GM19240 (cell line): ENCODE measurements around the gene GABBR2.

Experiments
- DNase-seq: peaks from one replicate; pipeline ENCODE4 v3.0.0; 2011; ENCODE audit warnings: low spot score; ENCODE audit not compliant: insufficient read length

The GABBR2 gene

DNA sequence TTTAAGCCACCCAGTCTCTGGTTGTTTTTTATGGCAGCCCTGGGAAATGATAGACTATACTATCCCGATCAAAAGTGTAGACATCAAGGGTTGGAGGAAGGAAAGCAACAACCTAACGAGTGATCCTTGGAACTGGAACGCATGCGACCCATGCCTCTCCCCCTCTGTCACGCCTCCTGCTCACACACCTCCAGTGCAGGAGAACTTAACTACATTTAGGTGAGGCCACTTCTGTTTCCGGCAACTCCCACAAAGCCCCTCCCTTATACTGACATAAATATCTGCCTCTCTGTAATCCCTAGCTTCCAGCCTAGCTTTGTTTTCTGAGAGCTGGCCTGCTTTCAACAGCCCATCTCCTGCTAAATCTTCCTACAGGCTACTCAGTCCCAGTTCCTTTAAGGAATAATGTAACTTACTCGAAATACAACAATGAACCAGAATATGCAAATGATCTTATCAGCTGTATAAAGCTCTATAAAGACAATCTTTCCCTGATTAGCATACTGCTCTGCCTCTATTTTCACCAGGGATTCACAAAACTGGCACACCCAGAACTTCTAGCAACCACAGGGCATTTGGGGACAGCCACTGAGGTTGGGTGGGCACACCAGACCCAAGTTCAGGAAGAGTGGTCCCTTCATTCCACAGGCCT, 73.9 kb downstream of the GABBR2 start:
- DNase-seq, result no peak

DNA sequence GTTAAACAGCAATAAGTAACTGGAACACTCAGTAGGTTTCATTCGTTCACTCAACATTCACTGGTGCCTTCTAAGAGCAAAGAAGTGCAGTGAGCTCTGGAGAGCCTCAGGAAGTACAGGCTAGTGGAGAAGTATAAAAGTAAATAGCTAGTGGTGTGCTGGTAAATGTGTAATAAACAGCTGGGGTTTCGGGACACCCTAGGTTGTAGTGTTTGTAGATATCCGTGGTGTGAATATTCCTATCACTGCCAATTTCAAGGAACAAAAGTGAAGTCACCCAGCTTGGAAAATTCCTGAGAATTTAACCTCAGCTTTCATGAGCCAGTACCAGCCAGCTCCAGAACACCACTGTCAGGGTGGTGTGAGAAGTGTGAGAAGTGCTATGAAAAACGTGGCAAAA, 75.9 kb downstream of the GABBR2 start:
- DNase-seq, result no peak

DNA sequence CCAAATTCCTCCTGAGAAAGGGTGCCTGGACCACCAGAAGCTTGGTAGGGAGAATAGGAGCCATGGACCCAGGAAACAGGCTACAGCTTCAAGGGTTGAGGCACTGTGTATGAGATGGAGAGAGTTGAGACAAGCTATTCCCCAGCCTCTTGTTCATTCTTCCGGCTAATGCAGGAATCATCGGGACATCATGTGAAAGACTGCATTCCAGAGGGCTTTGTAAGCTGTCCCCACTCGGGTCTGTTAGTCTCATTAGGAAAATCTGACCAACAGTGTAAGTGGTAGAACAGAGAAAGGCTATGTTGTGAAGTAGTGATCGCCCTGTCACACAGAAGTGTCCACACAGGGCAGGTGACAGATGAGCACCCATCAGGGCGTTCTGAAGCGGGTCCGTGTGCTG, 81.4 kb downstream of the GABBR2 start:
- DNase-seq, result no peak

DNA sequence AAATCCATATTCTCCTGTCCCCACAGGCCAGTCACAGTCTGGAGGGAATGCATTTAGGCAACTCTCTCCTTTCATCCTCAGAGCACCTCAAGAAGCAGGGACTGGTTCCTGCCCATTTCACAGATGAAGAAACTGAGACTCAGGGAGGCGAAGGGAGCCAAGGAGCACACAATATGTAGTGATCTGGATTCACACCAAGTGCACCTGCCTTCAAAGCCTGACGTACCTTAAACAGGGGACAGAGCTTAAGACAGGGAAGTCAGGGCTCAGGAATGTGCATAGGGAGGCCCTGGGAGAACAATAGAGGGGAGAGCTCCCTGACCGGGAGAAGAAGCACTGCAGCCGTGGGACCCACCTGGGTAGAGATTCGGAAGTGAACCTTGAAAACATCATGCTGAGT, 83.0 kb downstream of the GABBR2 start:
- no peak for DNase-seq

GRCh38 chr9:98619788-98620187, 88.9 kb downstream of the GABBR2 start:
- DNase-seq, result no peak

DNA sequence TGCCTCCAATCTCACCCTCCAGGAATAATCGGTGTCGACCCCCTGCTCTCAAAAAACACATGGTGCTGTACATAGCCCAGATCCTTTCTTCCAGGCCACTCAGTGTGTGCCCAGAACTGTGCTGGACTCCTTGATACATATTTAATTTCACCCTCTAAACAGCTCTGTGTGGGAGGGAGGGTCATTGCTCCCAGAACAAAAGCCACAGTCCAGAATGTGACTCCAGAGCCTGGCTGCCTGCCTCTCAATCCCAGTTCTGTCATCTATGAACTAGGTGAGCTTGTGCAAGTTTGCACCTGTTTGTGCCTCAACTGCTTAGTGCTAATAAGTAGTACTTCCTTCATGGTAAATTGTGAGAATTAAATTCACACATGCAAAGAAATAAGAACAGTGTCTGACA, 93.1 kb downstream of the GABBR2 start:
- DNase-seq, result no peak

DNA sequence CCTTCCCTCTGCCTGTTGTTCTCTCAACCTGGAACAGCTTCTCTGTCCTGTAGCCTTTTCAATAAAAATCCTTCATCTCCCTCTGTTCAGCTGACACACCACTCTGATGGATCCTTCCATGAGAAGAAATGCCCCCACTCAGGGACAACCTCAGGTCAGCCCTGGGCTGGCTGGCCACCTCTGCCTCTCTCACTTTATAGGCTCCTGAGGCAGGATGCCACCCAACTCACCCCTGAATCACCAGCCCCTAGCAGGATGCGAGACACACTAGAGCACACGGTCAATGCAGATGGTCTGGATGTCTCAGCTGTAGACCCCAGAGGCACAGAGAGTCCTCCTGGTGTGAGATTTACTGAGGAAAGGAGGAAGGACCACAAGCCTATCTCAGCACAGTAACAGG, 93.8 kb downstream of the GABBR2 start:
- DNase-seq, result no peak

DNA sequence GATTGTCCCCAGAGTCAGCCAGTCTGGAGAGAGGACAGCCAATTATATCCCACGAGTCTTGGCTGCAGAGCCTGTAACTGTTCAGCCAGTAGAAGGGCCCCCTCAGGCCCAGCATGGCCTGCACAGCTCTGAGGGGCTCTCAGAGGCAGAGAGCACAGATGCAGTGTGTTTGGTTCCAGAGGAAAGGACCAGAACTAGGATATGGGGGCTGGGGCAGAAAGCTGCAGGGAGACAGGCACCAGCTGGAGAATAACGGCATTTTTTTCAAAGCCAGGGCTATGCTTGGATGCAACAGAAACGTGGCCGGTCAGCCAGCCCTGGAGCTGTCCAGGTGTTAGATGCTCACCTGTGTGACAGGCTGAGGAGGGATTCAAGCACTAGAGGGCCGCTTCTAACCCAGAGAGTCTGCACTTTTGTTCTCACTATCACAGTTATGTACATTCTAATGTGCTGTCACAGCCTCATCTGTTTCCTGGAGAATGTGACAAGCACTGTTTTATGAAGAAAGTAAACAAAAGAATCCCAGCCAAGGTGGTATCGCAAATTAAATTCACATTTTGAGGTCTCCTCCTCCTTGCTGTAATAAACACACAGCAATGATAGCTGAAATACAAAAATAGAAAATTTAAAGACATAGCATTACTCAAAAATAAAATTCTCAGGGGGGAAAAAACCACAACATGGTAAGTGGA, 96.5 kb downstream of the GABBR2 start:
- DNase-seq, result no peak

DNA sequence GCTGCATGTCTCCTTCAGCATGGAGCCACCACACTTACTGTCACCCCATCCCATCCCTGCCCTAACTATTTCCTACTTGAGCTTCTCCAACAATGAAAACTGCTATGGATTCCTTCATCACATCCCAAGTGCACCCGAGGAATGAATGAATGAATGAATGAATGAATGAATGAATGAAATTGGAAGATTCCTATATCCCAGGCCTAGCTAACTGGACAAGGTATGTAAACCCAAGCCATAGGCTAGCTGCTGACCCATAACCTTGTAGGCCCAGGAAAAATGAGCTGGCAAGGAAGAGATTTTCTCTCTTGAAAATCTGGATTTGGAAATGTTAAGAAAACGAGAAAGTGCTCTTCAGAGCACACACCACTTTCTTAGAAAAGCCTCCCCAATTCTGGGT, 97.4 kb downstream of the GABBR2 start:
- no peak for DNase-seq

DNA sequence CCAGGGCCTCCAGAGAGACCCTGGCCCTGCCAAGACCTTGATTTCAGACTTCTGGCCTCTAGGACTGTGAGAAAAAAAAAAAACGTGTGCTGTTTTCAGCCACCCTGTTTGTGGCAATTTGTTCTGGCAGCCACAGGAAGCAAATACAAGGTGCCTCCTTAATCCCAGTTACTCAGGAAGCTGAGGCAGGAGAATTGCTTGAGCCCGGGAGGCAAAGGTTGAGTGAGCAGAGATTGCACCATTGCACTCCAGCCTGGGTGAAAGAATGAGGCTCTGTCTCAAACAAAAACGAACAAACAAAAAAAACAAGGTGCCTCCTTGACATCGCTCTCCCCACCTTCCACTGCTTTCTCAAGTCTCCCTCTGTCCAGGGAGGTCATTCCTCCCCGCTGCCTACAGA, 98.0 kb downstream of the GABBR2 start:
- DNase-seq, result no peak

DNA sequence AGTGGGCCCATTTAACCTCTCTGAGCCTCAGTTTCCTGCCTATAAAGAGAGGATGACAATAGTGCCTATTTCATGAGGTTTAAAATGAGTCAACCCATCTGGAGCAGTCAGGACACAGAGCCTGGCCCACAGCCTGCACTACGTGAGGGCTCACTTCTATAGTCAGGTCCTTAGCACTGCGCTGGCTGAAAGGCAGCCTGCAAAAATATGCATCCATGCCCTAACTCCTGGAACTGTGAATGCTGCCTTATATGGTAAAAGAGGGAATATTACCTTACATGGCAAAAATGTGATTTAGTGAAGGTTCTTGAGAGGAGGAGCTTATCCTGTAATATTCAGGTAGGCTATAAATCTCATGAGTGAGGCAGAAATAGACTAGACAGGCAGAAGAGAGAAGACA, 98.5 kb downstream of the GABBR2 start:
- no peak for DNase-seq

- DNase-seq, result no peak
These were observed 99.1 kb downstream of the GABBR2 start for GRCh38 chr9:98609646-98610045.

DNA sequence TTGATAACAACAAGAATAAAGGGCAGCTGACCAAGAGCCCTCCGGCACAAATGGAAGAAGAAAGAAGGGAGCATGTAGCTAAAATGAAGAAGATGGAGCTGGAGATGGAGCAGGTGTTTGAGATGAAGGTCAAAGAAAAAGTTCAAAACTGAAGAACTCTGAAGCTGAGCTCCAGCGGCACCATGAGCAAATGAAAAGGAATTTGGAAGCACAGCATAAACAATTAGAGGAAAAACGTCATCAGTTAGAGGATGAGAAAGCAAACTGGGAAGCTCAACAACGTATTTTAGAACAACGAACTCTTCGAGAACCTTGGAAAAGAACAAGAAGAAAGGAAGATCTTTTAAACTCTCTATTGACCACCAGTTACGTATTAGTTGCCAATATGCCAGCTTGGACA, 100.9 kb downstream of the GABBR2 start:
- no peak for DNase-seq

- DNase-seq, result no peak
These were observed 101.6 kb downstream of the GABBR2 start for GRCh38 chr9:98607152-98607551.

DNA sequence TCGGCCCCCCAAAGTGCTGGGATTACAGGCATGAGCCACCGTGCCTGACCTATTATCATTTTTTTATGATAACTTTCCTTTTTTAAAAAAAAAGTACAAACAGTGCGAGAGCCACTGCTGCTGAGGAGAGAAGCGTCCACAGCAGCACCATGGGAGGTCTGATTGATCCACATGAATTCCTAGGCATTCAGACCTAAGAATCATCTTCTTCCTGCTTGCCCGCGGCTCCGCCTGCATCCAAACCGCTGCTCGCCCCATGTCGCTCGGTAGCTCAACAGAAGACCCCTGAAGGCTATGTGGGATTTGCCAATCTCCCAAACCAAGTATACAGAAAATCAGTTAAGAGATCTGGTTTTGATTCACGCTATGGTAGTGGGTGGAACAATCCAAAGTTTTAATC, 102.0 kb downstream of the GABBR2 start:
- no peak for DNase-seq

- DNase-seq, result no peak
These were observed 103.6 kb downstream of the GABBR2 start for GRCh38 chr9:98605116-98605515.

GRCh38 chr9:98603821-98604383, 104.8 kb downstream of the GABBR2 start:
- DNase-seq, result no peak

- DNase-seq, result no peak
These were observed 105.8 kb downstream of the GABBR2 start for GRCh38 chr9:98602839-98603500.

DNA sequence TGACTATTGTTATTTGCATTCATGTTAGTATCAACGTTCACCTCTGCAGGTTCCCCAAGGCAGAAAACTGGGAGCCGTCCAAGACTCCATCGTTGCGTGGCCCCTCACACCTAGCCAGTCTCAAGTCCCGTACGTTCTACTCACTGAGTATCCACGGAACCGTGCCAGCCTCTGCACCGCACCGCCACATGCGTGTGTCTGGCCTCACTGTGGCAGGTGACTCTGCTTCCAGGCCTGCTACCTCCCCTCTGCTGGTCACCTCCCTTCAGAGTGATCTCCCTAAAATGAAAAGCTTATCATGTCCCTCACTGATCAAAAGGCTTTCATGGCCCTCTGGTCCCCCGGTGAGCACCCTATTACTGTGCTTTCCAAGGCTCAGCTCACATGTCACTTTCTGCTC, 108.1 kb downstream of the GABBR2 start:
- no peak for DNase-seq

- no peak for DNase-seq
These were observed 109.0 kb downstream of the GABBR2 start for GRCh38 chr9:98599566-98600216.

DNA sequence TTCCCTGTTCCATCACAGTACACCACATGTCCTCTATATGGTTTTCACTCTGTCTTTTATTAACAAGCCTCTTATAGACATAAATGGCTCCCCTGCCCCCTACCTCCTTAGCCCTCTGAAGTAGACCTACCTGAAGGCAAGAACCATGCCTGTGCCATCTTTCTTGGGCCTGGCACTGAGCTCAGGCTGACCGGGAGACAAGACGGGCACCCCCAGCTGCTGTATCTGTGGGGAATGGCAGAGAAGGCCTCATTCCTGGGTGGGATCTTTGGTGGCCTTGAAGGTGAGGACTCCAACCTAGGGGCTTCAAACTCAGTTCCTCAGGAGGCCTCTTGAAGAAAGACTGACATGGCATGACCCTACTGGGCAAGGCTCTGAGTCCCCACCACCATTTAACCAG, 109.9 kb downstream of the GABBR2 start:
- no peak for DNase-seq

- no peak for DNase-seq
These were observed 111.4 kb downstream of the GABBR2 start for GRCh38 chr9:98597236-98597771.
